NCI-H2171 (cell line): ENCODE measurements around the gene C19orf53.

Source experiments
- DNase-seq: peaks from one replicate; lab custom pipeline; 2025; lab: John Stamatoyannopoulos, UW

C19orf53 gene

DNA sequence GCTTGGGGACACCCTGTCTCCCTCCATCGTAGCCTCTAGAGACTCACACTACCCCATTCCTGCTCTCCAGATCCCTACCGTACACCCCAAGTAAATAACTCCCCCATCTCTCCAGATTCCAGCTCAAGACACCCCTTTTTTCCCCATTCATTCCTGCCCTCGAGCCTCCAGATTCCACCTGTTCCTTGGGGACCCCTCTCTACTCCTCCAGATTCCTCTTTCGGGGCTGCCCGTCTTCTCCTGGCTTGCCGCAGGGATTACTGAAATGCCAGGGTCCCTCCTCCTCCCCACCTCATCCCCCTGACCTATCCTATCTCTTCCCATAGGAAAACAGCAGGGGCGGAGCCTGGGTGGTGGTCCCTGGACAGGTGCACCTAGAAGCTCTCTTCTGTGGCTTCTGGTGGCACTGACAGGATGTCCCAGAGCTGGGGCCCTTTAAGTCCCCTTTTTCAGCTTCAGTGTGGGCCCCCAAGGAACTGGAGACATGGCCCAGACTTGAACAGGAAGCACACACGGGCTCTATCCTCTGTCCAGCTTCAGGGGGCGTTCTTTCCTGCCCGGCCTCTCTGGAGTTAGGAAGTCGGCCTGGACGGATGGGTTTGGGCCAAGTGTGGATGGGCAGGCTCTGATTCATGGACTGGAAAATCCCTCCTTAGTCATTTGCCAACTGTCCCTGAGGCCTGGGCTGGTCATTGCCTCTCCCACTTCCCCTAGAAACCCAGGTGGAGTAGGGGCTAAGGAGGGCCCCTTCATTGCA lies 22.2 kb downstream of the C19orf53 start:
- no peak for DNase-seq

- no peak for DNase-seq
These were observed 22.8 kb downstream of the C19orf53 start for GRCh38 chr19:13797058-13797440.

GRCh38 chr19:13797870-13798269 lies 23.6 kb downstream of the C19orf53 start:
- DNase-seq: no peak

- no peak for DNase-seq
These were observed 25.4 kb downstream of the C19orf53 start for GRCh38 chr19:13799669-13800068.

DNA sequence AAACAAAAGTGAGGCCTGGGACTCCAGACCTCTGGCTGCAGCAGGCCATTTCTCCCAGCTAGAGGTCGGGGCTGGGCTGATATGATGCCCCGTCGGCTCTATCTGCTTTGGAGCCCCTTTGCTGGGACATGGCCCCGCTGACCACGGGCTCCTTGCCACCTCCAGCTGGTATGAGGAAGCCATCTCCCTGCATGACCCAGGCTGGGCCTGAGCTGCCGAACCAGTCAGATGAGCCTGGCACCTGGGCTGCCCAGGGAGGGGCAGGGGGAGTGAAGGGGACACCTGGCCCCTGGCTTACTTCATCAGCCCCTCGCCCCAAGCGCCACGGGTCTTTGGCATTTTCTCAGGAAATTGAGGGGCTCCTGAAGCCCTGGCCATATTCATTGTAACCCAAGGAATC lies 28.8 kb downstream of the C19orf53 start:
- DNase-seq: no peak

DNA sequence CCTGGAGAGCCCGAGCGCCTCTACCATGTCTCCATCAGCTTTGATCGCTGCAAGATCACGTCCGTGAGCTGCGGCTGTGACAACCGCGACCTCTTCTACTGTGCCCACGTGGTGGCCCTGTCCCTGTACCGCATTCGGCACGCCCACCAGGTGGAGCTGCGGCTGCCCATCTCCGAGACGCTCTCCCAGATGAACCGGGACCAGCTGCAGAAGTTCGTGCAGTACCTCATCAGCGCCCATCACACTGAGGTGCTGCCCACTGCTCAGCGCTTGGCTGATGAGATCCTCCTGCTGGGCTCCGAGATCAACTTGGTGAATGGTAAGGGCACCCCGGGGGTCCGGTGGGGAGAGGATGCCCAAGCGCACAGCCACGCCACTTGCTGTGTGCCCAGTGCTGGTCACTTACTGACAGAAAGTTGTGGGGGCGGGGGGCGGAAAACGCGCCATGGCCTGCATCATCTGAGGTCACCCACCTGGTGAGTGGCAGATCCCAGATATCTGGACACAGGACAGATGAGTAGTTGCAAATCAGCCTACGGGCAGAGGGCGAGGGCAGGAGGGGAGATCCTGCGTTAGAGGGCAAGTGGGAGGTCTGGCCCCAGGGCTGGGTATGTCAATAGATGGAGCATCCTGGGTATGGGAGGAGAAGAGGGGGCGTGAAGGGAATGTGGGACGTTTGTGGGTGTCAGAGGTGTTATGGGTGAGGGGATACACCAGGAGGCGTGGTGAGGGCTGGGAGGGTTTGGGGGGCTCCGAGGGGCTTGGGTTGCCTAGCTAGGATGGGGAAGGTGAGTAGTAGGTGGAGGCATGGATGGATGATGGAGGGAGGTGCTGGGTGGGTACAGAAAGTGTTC lies 30.8 kb downstream of the C19orf53 start:
- no peak for DNase-seq

DNA sequence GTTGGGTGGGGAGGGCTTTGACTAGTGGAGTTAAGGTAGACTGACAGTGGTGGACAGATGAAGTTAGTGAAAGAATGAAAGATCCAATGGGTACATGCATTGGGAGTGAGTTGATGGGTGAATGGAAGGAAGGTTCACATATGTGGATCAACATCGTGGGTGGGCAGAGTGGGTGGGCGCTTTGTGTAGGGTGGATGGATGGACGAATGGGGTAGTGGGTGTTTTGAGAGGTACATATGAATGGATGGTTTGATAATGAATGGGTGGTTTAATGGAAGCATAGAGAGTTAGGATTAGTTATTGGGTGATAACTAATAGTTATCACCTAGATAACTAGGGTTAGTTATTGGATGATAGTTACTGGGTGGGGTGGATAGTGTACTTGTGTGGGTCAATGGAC lies 32.5 kb downstream of the C19orf53 start:
- no peak for DNase-seq

DNA sequence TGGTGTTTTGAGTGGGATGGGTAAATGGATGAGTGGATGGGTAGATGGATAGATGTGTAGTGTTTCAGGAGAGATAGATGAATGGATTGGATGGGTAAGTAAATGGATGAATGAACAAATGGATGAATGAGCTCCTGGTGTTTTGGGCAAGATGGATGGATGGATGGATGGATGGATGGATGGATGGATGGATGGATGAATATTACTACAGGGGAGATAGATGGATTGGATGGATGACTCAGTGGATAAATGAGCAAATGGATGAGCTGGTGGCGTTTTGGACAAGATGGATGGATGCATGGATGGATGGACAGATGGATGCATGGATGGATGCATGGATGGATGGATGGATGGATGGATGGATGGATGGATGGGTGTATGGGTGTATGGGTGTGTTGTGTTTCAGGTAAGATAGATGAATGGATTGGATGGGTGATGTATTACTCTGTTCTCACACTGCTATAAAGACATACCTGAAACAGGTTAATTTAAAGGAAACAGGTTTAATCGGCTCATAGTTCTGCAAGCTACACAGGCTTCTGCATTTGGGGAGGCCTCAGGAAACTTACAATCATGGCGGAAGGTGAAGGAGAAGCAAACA lies 33.3 kb downstream of the C19orf53 start:
- DNase-seq: no peak

- DNase-seq: no peak
These were observed 34.6 kb downstream of the C19orf53 start for GRCh38 chr19:13808856-13809255.

GRCh38 chr19:13812544-13812943 lies 38.3 kb downstream of the C19orf53 start:
- no peak for DNase-seq

DNA sequence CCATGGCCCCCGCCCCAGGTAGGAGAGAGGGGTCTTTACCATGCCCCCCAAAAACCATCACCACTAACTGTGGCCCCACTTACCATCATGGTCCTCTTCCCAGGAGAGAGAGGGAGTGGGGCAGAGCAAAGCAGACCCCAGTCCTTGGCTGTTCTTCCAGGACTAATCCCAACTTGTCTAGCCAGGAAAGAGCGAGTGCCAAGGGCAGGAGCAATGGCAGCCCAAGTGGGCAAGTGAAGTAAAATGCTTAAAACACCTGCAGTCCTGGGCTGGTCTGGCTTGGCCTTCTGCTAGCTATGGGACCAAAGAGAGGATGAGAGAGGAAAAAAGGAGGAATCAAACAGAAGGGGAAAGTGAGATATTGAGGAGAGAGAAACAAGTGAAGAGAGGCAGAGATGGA lies 38.9 kb downstream of the C19orf53 start:
- no peak for DNase-seq

DNA sequence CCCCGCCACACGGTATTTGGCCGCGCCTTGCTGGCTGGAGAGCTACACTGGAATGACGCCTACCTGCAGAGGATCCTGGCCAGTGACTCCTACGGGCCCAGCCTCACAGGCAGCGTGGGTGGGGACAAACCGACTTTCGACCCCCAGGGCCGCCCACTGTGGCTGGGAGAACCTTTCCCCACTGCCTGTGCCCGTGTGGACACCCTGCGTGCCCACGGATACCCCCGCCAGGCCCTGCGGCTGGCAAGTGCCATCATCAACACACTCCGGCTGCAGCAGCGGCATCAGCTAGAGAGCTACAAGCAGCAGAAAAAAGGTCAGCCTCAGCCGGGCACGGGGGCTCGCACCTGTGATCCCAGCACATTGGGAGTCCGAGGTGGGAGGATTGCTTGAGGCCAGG lies 40.3 kb downstream of the C19orf53 start:
- no peak for DNase-seq

GRCh38 chr19:13817018-13817614 lies 42.9 kb downstream of the C19orf53 start:
- DNase-seq: no peak

DNA sequence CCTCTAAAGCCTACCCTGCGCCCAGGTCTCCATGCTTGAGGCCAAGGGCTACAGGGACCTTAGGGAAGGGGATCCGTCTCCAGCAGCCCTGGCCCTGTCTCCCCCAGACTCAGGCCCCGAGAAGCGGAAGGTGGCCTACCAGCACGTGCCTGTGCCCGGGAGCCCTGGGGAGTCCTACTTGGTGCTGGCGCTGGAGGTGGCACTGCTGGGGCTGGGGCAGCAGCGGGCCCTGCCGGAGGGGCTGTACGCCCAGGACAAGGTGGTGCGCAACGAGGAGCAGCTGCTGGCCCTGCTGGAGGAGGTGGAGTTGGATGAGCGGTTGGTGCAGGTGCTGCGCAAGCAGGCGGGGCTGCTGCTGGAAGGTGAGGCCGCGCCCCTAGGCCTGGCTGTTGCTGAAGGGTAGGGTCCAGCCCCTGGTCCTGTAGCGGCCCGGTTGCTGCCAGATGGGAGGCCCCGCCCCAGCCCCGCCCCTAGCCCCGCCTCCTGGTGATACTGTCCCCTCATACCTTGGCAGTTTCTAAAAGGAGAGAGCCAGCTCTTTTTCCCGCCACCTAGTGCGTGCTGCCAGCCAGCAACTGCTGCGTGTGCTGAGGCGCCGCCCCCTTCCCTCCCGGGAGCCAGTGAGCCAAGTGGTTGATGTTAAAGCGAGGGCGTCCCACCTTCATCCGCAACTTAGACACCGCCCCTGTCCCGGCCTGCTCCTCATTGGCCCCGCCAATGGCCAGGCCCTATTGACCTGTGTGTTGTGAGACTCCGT lies 43.5 kb downstream of the C19orf53 start:
- DNase-seq: no peak

GRCh38 chr19:13819238-13819637 lies 45.0 kb downstream of the C19orf53 start:
- no peak for DNase-seq

DNA sequence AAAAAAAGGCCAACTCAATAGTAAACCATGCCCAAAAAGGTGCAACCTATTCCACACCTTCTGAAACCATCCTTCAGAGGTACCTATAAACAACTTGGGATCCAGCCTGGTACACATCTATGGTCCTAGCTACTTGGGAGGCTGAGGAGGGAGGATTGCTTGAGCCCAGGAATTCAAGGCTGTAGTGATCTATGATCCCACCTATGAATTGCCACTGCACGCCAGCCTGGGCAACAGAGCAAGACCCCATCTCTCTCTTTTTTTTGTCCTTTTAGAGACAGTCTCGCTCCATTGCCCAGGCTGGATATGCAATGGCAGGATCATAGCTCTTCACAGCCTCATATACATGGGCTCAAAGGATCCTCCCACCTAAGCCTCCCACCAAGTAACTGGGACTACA lies 47.0 kb downstream of the C19orf53 start:
- no peak for DNase-seq

GRCh38 chr19:13823256-13823655 lies 49.0 kb downstream of the C19orf53 start:
- DNase-seq: no peak

DNA sequence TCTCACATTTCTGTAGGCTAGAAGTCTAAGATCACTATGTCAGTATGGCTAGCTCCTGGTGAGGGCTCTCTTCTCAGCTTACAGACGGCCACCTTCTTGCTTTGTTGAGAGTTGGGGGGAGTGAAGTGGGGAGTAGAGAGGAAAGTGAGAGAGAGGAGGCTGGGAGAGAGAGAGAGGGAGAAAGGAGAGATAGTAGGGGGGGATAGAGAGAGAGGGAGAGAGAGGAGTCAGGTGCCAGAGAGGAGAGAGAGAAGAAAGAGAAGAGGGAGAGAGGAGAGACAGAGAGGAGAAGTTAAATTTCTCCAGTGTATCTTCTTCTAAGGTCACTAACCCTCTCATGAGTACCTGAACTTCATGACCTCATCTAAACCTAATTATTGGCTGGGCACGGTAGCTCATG lies 49.6 kb downstream of the C19orf53 start:
- DNase-seq: no peak

GRCh38 chr19:13824703-13825102 lies 50.4 kb downstream of the C19orf53 start:
- DNase-seq: no peak

DNA sequence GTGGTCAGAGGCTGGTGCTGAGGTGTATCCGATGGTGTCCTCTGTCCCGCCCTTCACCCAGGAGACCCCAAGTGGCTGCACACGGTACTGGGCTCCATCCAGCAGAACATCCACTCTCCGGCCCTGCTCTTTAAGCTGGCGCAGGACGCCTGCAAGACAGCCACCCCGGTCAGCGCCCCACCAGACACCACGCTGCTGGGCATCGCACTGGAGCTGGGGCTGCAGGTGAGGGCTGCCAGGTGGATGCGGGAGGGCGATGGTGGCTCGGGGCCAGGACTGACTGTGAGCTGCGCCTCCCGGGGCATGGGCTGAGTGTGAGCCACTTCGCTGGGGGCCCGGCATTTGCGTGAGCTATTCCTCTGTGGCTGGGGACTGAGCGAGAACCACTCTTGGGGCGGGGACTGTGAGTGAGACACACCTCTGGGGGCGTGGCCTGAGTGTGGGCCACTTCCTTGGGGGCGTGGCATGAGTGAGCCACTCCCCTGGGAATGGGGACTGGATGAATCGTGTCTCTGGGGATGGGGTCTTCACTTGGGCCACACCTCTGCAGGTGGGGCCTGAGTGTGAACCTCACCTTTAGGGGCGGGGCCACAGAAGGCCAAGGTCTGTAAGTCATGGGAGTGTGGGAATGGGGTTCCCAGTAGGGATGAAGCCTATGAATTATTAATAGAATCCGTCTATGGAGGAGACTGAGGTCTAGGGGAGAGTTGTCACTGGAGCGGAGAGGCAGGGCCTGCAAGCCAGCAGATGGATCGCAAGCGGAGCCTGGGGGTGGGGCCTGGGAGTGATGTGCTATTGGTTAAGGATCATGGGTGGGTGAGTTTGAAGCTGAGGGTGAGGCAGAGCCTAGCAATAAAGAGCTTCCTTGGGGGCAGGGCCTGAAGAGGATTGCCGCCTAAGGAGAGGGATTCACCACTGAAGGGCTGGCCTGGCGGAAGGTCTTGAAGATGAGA lies 51.5 kb downstream of the C19orf53 start:
- no peak for DNase-seq
